Dermis blood vessel endothelial cell (primary cell): ENCODE measurements around the gene C1orf116. TPM values are rescaled to one million over a fixed set of nuclear protein-coding genes. Genes with fewer than 3 reads are reported as not detected.

Source experiments
- DNase-seq: peaks from one replicate; pipeline ENCODE4 v3.0.0; 2010
- total RNA-seq: library from RNA; depleted of rRNA; stranded (reverse); fragments of >200 nt; gene quantifications from 2 replicates; pipeline ENCODE4 v1.2.3, GENCODE V29; 2014

C1orf116 gene
- total RNA-seq, 1 donor from 2014 or later, result 0.17 TPM

DNA sequence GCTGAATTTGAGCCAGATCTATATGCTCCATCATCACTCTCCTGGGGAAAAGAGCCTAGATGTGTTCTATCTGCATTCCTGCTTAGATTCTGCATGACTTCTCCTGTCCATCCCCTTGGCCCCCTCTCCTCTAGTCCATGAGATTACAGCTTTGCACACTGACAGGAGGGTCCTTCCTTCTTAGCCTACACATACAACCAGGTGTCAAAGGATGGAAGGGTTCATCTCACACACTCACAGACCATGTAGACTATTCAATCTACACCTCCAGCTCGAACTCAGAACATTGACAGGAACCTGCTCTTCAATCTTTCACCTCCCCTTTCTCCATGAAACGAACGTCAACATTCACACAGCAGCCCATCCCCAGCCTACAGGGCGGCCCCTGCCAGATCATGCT lies 13.8 kb downstream of the C1orf116 start:
- DNase-seq, result no peak

DNA sequence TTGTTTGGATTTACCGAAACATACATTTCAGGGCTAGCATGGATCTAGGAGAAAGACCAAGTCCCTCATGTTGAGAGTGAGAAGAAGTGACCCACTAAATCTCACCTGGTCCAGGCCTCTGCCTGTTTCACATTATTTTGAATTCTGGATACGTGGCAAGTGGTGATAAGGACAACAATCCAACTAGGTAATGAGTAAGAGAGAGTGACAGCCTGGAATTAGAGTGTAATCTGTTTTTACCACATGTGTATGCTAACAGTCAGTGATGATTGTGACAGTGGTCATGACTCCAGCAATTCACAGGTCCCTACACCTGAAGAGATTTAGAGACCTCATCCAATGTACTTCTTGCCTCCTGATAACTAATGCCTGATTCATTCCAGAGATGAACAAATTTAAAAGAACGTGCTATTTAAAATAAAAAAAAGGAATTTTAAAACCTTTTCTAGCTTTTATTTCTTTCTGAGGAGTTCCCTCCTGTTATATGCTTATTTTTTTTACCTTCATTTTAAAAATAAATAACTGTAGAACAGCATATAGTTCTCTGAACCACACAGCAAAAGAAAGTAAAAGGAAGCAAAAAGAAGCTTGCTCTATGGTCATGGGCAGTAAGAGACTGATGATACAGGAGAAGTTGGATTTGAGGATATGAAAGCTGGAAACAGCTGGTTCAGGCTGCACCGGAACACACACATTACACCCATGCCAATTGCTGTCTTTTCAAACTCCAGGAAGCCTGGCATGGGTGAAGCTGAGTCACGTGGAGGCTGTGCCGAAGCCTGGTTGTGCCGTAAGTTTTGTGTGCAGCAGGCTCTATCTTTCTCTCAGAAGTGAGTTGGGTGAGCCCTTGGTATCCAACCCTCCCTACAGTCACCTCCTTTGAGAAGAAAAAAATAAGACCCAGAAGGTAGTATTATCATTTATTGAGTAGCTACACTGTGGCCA lies 14.7 kb downstream of the C1orf116 start:
- DNase-seq, result no peak

DNA sequence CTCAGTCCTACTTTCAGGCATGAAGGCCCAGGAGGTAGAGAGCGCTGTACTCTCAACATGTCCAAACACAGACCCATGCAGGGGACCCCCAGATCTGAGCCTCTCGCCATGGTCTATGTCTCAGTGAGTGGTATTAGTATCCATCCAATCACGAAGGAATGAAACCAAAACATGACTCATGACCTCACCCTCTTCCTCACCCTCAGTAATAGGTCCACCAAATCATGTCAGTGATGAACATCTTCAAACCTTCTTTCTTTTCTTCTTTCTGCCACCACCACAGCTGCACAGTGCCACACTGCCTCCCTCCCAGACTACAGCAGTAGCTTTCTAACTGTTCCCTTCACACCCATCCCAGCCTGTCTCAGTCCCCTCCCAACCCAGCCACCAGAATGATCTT lies 16.8 kb downstream of the C1orf116 start:
- DNase-seq, result no peak

DNA sequence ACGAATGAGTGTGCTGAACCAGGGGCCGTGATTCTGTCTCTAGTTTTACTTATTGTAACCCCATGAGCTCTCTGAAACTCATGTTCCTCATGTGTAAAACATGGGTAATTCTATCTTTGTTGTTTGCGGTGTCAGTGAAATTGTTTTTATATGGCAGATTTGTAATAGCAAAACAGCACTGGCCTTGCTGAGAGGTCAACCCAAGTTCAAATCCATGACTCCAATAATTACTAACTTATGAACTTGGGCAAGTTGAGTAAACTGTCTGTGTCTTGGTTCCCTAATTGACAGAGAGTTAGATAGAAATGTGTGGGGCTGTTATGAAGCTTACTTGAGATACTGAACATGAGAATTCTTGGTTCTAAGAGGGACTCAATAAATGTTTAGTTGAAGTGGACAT lies 17.8 kb downstream of the C1orf116 start:
- DNase-seq, result no peak

DNA sequence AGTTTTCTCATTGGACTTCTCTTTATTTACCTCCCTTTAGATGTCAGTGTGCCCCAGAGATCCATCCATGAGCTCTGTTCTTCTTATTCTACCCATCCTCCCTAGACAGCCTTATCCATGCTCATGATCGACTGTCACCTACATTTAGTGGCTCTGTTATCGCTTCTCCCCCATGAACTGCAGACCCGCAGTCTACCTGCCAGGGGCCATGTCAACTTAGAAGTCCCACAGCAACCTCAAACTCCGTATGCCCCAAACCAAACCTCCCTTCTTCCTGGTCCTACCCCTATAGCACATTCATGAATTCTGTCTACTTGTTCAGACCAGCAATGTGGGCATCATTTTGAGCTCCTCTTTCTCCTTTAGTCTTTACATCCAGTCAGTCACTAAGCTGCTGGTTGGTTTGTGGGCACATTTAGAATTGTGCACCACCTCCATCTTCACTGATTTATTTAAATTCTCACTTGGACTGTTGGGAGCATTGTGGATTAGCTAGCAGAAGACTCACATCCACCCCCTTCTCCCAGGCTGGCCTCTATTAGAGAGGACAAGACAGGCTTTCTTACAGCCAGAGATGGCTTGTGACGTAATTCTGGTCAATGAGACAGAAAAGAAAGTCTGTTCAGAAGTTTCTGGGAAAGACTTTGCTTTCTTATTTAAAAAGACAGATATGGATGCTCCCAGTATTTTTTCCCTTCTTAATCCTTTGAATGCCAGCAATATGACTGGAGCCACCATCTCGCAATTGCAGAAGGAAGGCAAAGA lies 19.1 kb downstream of the C1orf116 start:
- DNase-seq, result no peak

DNA sequence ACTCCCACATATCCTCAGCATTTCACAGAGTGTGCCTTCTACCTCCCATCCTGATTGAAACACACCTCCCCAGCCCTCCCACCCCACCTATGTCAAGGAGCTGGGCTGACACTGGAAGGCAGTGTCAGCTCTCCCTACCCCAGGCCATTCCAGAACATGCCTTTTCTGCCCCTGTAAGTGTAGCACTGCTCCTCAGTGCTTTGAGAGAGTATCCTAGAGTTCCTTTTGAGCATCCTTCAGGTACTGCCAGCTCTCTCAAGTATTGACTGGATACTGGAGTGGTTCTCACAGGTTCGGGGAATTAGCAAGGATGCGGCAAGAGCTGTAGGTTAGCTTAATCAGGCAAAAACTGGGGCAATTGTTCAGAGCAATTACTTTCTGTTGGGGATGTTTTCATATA lies 21.8 kb downstream of the C1orf116 start:
- no peak for DNase-seq

DNA sequence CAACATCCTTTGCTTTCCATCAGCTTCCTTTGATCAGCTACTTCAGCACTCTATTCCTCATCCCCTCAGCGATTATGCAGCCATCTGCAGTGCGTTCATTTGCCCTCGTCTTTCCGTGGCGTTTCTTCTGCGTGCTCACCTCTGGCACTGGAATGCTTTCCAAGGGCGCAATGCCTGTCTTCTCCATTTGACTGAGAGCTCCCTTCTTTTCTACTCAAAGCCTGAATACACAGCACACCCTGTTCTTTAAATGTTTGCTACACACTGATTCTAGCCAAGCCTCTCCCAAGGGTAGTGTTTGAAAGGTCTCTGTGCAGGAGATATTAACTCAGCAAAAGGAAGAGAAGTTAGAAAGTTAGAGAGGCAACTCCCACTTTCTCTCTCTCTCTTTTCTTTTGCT lies 22.6 kb downstream of the C1orf116 start:
- no peak for DNase-seq

DNA sequence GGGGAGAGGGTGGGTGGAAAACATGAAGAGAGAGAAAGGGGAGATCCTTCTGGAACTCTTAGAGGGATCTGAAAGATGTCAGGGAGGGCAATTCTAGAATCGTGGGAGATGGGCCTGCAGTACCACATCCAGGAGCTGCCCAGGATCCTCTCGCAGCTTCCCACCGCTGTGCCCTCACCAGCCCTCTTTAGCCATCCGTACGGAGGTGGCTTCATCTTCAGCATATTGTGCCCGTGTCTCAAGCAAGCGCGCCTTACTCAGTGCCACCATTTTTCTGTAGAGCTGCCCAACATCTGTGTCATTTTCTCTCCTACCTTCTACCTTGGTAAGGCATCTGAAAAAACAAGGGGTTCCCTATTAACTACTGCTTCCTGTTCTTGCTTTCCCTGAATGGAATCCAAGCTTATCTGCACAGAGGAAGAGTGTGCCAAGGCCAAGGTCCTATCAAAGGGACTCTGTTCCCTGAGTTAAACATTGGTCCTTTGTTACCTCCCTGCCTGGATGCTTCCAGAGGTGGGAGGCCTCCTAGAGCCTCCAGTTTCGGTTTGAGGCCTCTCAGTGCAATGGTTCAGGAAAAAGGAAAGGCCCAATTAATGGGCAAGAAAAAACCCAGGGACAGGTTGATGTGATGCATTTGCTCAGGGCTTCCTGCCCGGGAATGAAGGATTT lies 23.2 kb downstream of the C1orf116 start:
- DNase-seq, result no peak

DNA sequence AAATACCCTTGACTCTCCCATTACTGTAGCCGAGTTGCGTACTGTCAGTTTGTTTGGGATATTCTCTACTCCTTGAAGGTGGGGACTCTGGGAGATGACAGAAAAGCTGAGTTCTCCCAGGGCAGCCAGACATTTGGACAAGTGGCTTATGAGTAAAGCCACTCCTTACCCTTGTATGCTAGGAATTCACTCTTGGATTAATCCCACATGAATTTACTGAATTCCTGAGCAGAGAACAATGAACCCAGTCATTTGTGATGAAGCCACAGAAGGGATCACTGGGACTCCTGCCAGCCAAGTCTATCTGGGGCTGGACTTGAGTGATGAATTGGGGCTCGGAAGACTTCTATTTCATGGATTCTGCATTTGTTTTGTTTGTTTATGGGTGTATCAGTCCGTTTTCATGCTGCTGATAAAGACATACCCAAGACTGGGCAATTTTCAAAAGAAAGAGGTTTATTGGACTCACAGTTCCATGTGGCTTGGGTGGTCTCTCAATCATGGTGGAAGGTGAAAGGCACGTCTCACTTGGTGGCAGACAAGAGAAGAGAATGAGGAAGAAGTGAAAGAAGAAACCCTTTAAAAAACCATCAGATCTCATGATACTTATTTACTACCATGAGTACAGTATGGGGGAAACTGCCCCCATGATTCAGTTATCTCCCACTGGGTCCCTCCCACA lies 25.1 kb downstream of the C1orf116 start:
- peak; percentile 40 for DNase-seq

DNA sequence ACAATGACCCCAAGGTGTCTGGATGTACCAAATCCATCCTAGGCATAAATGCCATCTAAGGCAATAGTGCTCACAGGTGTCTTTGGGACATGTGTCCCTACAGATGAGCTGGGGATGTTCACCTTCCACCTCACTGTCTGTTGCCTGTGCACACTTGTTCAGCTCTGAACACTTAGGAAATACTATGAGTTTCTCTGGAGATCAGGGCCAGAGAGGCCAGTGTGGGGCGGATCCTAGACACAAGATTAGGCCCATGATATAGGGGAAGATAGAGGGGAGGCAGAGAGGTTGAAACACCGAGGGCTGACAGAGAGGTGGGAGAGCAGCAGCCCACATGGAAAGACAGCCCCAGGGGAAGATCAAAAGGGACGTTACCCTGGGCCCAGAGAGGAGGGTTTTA lies 25.6 kb downstream of the C1orf116 start:
- DNase-seq, result no peak

DNA sequence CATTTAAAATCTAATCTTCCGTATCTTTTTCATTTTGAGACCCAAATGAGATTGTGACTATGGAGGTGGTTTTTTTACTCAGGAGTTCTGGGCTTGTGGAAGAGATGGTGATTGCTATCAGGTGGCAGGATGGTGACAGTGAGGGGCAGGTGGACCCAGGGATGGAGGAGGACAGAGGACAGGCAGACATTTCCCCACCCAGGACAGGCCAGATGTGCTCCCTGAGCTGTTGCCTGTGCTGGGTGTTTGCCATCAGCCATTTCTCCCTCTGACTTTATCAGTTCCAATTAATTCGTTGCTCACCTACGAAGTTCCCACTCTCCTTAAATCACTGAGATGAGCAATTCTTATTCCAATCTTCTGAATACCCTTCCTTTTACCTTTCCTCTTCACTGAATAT lies 26.5 kb downstream of the C1orf116 start:
- DNase-seq, result no peak

DNA sequence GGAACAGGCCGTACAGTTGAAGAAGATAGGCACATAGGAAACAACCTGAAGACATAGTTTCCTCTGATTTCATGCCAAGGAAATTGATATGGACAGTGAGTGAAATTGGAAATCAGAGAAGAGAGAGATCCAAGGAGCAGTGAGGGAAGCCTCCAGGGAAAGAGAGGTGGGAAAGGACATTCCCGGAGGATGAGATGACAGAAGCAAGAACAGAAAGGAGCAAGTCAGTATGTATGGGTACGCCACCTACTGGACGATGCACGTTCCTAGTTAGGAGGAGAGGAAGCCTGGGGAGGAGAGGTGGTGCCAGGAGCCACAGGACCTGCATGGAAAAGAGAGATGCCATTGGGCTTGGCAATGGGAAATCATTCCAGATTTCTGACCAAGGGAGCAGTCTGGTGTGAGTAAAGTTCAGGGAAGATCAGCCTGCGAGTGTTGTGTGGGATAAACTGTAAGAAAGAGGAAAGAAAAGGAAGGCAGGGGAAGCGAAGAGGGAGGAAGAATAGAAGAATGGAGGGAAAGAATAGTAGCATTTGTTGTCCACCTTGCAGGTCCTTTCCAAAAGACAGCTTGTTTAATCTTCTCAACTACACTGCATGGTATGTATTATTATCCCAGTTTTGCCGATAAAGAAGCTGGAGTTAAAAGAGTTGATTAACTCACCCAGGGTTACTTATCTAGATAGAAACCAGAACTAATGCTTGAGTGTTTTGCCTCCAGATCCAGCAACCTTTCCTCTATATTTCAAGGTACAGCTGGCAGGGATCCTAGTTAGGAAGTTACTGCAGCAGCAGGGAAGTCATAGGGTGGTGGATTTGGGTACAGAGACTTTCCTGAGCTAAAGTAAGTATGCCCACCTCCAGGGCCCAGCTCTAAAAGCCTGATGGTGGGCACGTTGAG lies 27.4 kb downstream of the C1orf116 start:
- DNase-seq, result peak; percentile 70

DNA sequence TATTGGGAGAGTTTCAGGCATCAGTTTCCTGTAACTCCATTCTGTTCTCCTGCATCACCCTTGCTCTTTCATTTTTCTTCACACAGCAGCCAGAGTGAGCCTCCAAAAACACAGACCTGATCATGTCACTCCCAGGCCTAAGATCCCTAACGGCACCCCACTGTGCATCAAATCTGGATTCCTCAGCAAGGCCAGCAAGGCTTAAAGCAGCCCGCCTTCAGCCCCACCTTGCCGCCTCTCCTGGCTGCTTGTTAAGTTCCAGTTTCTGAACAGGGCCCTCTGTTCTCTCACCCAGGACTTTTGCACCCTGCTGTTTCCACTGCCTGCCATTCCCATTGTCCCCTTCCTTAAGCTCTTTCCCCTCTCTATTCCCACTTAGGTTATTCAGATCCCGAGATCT lies 29.3 kb downstream of the C1orf116 start:
- no peak for DNase-seq

DNA sequence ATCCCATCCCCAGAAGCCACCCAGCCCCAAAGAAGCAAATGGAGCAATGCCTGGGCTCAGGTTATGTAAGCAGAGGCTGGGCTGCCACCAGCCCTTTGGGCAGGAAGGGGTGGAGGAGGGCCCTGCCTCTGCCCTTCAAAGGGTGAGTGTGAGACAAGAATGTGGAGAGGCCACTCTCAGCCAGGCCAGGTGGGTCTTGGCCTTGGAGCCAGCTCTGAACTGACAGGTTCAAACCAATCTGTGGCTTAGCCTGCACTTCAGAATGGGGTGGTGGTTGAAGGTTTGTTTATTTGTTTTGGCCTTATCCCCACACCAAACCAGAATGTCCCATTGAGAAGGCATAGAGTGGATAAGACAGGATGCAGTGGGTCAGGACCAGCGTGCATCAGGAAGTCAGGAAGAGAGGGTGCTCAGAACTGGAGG lies 29.8 kb downstream of the C1orf116 start:
- no peak for DNase-seq

DNA sequence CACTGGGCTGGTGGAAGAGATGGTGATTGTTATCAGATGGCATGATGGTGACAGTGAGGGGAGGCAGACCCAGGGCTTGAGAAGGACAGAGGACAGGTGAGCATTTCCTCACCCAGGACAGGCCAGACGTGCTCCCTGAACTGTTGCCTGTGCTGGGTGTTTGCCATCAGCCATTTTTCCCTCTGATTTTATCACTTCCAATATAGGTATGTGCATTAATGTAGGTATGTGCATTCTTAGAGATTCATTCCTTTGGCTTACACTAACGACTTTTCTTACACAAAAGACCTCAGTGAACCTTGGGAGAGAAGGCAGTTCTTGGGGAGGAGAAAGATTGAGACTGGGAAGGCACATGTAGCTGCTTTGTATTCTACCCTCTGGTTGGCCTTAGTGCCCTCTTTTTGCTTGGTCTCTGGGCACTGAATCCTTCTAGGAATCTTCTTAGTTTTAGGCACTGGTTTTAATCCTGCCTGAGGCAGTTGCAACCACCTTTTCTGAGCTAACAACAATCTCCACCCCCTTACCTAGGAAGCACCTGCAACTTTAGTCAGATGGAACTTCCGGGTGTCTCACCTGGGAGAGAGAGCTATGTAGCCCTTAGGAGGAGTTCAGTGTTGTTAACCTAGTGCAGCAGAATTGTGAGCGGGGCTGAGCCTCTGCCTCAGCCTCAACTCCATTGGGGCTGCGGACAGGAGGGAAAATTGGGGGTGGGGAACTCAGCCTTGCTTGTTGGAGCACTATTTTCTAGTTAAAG lies 30.9 kb downstream of the C1orf116 start:
- no peak for DNase-seq

DNA sequence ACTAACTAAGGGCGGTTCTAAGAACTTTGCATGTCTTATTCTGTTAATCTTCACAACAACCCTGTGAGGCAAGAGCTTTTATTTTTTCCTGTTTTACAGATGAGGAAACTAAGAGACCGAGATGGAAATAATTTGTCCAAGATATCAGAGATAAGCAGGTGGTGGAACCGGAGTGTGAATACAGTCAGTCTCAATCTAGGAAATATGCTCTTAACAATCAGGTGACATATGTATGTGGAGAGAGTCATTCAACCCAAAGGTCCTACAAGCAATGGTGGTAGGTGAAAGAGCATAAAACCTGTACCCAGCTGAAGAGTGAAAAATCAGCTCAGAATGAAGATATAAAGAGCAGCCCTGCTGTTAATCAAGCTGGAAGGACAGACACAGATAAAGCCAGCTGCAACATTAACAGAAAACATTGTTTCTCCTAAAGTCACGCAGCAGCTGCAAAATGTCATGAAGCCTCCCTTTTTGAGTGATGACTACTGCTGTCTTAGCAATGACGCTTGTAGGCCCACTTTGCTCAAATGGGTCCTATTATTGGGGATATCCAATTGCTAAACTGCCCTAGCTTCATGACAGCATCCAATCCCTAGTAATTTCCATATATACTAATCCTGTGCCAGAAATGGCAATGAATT lies 31.8 kb downstream of the C1orf116 start:
- no peak for DNase-seq

DNA sequence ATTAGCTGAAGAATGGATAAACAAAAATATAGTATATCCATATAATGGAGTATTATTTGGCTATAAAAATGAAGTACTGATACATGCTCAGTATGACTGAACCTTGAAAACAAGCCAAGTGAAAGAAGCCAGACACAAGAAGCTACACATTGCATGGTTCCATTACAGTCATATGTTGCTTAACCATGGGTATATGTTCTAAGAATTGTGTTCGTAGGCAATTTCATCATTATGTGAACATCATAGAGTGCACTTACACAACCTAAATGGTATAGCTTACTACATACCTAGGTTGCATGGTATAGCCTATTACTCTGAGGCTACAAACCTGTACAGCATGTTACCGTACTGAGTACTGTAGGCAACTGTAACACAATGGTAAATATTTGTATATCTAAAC lies 33.7 kb downstream of the C1orf116 start:
- DNase-seq, result no peak

DNA sequence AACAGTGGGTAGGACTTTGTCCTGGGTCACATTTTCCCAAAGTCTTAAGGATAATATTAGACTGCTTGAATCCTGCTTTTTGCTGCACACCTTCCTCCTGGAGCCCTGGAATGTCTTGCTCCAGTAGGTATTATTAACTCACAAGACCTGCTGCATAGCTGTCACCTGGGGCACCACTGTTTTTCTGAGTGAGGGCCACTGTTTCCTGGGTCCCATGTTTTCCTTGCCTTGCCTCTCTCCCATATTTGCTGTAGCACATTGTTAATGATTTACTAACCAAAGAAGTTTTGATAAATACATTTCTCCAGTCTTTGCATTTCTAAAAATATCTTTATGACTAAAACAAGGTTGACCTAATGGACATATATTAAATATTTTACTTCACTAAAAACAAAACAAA lies 39.8 kb downstream of the C1orf116 start:
- DNase-seq, result no peak

DNA sequence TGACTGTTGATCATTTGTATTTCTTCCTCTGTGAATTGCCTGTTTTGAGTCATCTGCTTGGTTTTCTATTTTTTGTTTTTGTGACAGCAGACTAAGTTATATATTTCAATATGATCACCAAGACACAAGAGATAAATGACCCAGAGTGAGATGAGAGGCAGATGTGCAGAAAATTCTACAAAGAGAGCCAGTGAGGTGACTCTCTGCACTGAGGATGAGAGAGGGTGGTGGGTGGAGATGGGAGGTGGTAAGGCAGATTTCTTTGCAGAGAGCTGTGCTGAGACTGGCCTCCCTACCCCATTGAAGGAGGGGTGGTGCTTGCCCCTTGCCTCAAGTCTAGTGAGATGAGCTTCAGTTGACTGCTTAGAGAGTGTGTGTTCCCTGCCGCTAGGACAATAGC lies 44.7 kb downstream of the C1orf116 start:
- DNase-seq, result no peak

DNA sequence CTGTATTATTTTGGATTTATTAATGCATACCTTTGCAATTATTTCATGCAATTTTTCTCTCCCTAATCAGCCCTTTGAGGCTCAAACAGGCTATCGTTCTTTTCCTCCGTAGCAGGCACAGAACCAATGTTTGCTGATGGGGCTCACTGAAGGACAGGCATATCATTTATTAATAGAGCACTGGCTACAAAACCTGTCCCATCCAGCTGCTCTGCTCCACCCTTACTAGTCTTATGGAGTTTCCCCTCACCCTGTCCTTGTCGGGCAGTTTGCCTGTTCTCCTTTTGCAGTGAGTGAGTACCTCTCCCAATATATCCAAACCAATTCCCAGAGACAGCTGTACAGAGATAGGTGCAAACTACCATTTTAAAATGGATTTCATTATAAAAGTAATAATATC lies 45.7 kb downstream of the C1orf116 start:
- no peak for DNase-seq
